Thymus (tissue), 11 donors: ENCODE results near the gene EGLN2. TPM values are rescaled to one million over a fixed set of nuclear protein-coding genes. Genes with fewer than 3 reads are reported as not detected.

Source experiments
- DNase-seq, 9 donors: peaks; one replicate each; pipeline ENCODE4 v3.0.0-alpha.2; 2013; ENCODE audit warnings: low spot score in 9 of 9, low read depth in 6 of 9, missing footprints in 1 of 9
- H3K27ac ChIP-seq, 2 donors: one replicate each; pipeline ENCODE4 v1.5.1; 2013; ENCODE audit warnings: control low read depth in 1 of 2, low read depth in 1 of 2, low read length in 1 of 2, mild to moderate bottlenecking in 1 of 2, moderate library complexity in 1 of 2
- H3K27me3 ChIP-seq, 2 donors: one replicate each; pipeline ENCODE4 v1.5.1; 2013; ENCODE audit warnings: low read length in 1 of 2; ENCODE audit not compliant: control insufficient read depth in 2 of 2, insufficient read depth in 1 of 2
- H3K36me3 ChIP-seq, 2 donors: one replicate each; pipeline ENCODE4 v1.5.1; 2013; ENCODE audit warnings: low read length in 1 of 2, mild to moderate bottlenecking in 1 of 2, moderate library complexity in 1 of 2; ENCODE audit not compliant: control insufficient read depth in 2 of 2, insufficient read depth in 2 of 2
- H3K4me1 ChIP-seq, 2 donors: one replicate each; pipeline ENCODE4 v1.5.1; 2013; ENCODE audit warnings: low read length in 2 of 2; ENCODE audit not compliant: control insufficient read depth in 2 of 2, insufficient read depth in 2 of 2
- H3K4me3 ChIP-seq, 2 donors: one replicate each; pipeline ENCODE4 v1.5.1; 2013; ENCODE audit warnings: low read length in 2 of 2, control low read depth in 1 of 2, mild to moderate bottlenecking in 1 of 2
- H3K9me3 ChIP-seq, 2 donors: one replicate each; pipeline ENCODE4 v1.5.1; 2013; ENCODE audit warnings: low read length in 1 of 2, mild to moderate bottlenecking in 1 of 2; ENCODE audit not compliant: control insufficient read depth in 2 of 2, insufficient read depth in 1 of 2
- WGBS: extraction: QIAGEN DNeasy Blood & Tissue Kit; methylation state at CpG from one replicate; pipeline ENCODE4 v1.1.7; 2013; 5-methylcytosine and 5-hydroxymethylcytosine counted together
- polyA plus RNA-seq: library from polyadenylated mRNA; stranded (reverse); fragments of 200-250 nt; gene quantifications from one replicate; pipeline ENCODE4 v1.2.3, GENCODE V29; 2013
- total RNA-seq: library from RNA; stranded (reverse); fragments of 120-200 nt; gene quantifications from one replicate; pipeline ENCODE4 v1.2.4, GENCODE V29; 2013
- donor health status: healthy.

Gene EGLN2
- total and polyA plus RNA-seq, 2 donors, result 80.0 to 90.3 TPM

DNA sequence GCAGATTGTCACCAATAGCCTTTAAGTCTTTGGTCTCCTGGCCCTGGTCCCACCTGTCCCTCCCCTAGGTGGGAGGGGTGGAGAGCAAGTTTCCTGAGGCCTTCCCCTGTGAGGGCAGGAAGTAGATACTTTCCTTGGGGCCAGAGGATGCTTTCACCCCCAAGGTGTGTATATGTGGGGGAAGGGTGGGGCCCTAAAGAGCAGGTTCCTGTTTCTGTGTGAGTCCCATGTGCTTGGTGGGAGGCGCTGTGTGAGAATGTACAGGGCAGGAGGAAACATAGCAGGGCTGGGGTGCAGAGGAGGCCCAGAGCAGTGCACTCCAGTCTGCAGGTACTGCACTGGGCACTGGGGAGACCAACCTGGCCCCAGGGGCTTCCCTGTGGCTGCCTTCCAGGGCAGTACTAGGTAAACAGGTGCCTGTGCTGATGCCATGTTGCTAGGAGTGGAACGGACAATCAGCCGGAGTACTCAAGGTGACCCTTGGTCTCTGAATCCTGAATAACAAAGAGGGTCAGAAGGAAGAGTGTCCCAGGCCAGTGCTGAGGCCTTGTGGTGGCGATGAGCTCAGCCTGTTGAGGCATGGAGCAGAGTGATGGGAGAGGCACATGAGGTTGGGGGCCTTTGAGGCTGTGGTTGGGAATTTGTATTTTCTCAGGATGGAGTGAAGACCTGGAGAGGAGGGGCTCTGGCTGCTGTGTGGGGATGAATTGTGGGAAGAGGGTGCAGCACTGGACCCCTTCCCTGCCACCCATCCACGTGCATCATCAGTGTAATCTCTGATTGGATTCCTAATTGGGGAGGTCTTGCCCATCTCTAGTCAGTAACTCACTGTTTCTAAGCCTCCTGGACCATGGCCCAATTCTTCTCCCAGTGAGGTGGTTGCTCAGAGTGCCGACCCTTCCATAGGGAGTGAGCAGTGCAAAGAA is 5.1 kb downstream of the EGLN2 start:
- Histone ChIP-seq H3K27ac (peak overlapping the region; percentile 48 to 69), H3K4me3 (no peak overlapping the region), H3K27me3 (no peaks in the 10 kb centered on the region), H3K9me3 (no peaks in the 10 kb centered on the region), H3K4me1 (peaks cover 46 to 79% of the 10 kb centered on the region in 2 donors), H3K36me3 (peaks cover 48 to 64% of the 10 kb centered on the region in 2 donors)
- 93% methylated on average over 6 of the region's 6 CpGs for whole genome bisulfite sequencing
- peak in 3 of 9 donors; percentile 51 to 79 (median 53) for DNase-seq

- Histone ChIP-seq H3K27me3 (peaks cover 0 to 1% of the 10 kb centered on the region in 2 donors), H3K27ac (peak overlapping the region; percentile 0 to 38), H3K4me1 (peaks cover 46 to 78% of the 10 kb centered on the region in 2 donors), H3K9me3 (no peaks in the 10 kb centered on the region), H3K36me3 (peaks cover 51 to 70% of the 10 kb centered on the region in 2 donors), H3K4me3 (no peak overlapping the region)
- DNase-seq, result no peak
- WGBS, result 96% methylated on average over 7 of the region's 7 CpGs
Observed at GRCh38 chr19:40804783-40805242, 5.8 kb downstream of the EGLN2 start.

- Histone ChIP-seq H3K4me3 (no peak overlapping the region), H3K27ac (no peak overlapping the region), H3K27me3 (peaks cover 0 to 6% of the 10 kb centered on the region in 2 donors), H3K9me3 (no peaks in the 10 kb centered on the region), H3K36me3 (peaks cover 50 to 70% of the 10 kb centered on the region in 2 donors), H3K4me1 (peaks cover 44 to 75% of the 10 kb centered on the region in 2 donors)
- DNase-seq, result peak in 1 of 9 donors; percentile 33
- 95% methylated on average over 2 of the region's 2 CpGs for WGBS
Observed at GRCh38 chr19:40805258-40805868, 6.4 kb downstream of the EGLN2 start.

DNA sequence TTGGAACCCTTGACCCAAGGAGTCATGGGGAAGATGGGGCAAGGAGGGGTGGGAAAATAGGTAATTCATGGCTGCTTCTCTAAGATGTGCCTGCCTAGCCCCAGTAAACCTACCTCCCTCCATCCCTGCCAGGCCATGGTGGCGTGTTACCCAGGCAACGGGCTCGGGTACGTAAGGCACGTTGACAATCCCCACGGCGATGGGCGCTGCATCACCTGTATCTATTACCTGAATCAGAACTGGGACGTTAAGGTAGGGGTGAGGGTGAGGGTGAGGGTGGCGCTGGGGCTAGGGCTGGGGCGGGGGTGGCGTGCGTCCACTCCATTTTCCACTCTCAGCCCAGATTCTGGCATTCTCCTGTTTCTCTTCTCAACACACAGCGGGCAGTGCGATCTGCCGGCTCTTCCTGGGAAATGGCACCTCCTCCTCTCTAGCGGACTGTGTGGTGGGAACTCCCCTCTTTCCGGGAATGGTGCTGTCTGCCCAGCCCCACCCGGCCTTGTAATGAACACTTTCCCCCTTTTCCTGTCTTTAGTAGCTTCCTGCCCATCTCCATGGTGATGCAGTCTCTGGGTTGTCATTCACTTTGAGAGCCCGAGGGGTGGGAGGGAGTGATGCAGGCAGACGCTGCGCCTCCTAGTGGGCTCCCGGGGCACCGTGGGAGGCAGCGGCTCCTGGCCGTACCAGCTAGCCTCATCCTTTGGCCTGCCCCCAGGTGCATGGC is 7.6 kb downstream of the EGLN2 start:
- peaks cover 37 to 69% of the 10 kb centered on the region in 2 donors for H3K4me1 ChIP-seq
- 60% methylated on average over 26 of the region's 26 CpGs for WGBS
- peaks cover 41 to 60% of the 10 kb centered on the region in 2 donors for H3K36me3 ChIP-seq
- H3K9me3 ChIP-seq, result no peaks in the 10 kb centered on the region
- peaks cover 3 to 18% of the 10 kb centered on the region in 2 donors for H3K27me3 ChIP-seq
- H3K27ac ChIP-seq, result peak overlapping the region in 1 of 2 donors; percentile 19
- H3K4me3 ChIP-seq, result no peak overlapping the region
- DNase-seq, result peak in 5 of 9 donors; percentile 54 to 83 (median 67)

- H3K27me3 ChIP-seq, result peaks cover 10 to 26% of the 10 kb centered on the region in 2 donors
- no peaks in the 10 kb centered on the region for H3K9me3 ChIP-seq
- H3K4me1 ChIP-seq, result peaks cover 33 to 69% of the 10 kb centered on the region in 2 donors
- WGBS, result 91% methylated on average over 18 of the region's 18 CpGs
- no peak for DNase-seq
- no peak overlapping the region for H3K27ac ChIP-seq
- H3K4me3 ChIP-seq, result no peak overlapping the region
- H3K36me3 ChIP-seq, result peaks cover 41 to 60% of the 10 kb centered on the region in 2 donors
Observed at GRCh38 chr19:40807147-40808020, 8.4 kb downstream of the EGLN2 start.

- no peak for DNase-seq
- H3K27me3 ChIP-seq, result peaks cover 15 to 32% of the 10 kb centered on the region in 2 donors
- no peak overlapping the region for H3K27ac ChIP-seq
Observed at GRCh38 chr19:40808021-40808325, 9.0 kb downstream of the EGLN2 start.

DNA sequence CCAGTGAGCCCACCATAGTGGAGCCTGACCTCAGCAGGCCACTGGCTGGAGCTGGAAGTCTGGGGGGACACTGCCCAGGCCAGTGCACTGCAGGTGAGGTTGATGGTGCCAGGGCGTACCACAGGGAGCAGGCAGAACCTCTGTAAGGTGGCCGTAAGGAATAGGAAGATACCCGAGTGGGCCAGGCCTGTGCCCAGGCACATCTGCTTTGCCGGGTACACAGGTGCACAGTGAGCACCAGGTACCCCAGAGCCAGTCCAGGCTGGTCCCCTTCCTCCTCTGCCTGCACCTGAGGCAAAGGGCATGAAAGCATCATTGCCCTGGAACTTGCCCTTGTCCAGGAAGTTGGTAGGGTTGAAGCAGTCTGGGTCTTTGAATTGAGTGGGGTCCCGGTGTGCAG is 9.5 kb downstream of the EGLN2 start:
- Histone ChIP-seq H3K27ac (no peak overlapping the region), H3K4me1 (peaks cover 23 to 59% of the 10 kb centered on the region in 2 donors), H3K36me3 (peaks cover 30 to 49% of the 10 kb centered on the region in 2 donors), H3K27me3 (peaks cover 15 to 36% of the 10 kb centered on the region in 2 donors), H3K4me3 (no peak overlapping the region), H3K9me3 (no peaks in the 10 kb centered on the region)
- 95% methylated on average over 5 of the region's 5 CpGs for WGBS
- no peak for DNase-seq

More at GRCh38 chr19:40808021-40808325, 9.0 kb downstream of the EGLN2 start:
- 99% methylated on average over 2 of the region's 2 CpGs for WGBS
- Histone ChIP-seq H3K4me3 (no peak overlapping the region), H3K36me3 (peaks cover 35 to 54% of the 10 kb centered on the region in 2 donors), H3K4me1 (peaks cover 27 to 64% of the 10 kb centered on the region in 2 donors), H3K9me3 (no peaks in the 10 kb centered on the region)

- H3K4me3 ChIP-seq, result no peak overlapping the region
- H3K4me1 ChIP-seq, result peaks cover 17 to 49% of the 10 kb centered on the region in 2 donors
- no peak overlapping the region for H3K27ac ChIP-seq
- 97% methylated on average over 39 of the region's 39 CpGs for WGBS
- no peak for DNase-seq
- peaks cover 15 to 46% of the 10 kb centered on the region in 2 donors for H3K27me3 ChIP-seq
- H3K9me3 ChIP-seq, result no peaks in the 10 kb centered on the region
- peaks cover 23 to 42% of the 10 kb centered on the region in 2 donors for H3K36me3 ChIP-seq
Observed at GRCh38 chr19:40809358-40810086, 10.5 kb downstream of the EGLN2 start.
